HG03095 (cell line): Measurements from ENCODE around the gene STEAP3.

ENCODE experiments used
- ATAC-seq: cut with Tn5 transposase; IDR thresholded peaks from one replicate; pipeline ENCODE4 v1.9.1; 2021; ENCODE audit warnings: moderate library complexity; ENCODE audit not compliant: unreplicated experiment

Gene STEAP3

GRCh38 chr2:119197529-119198239 is 25.9 kb upstream of the STEAP3 start:
- ATAC-seq: no peak

GRCh38 chr2:119198240-119198840 is 25.3 kb upstream of the STEAP3 start:
- no peak for ATAC-seq

GRCh38 chr2:119201815-119202214 is 21.8 kb upstream of the STEAP3 start:
- no peak for ATAC-seq

GRCh38 chr2:119202610-119203310 is 20.9 kb upstream of the STEAP3 start:
- ATAC-seq: no peak

GRCh38 chr2:119204525-119204924 is 19.1 kb upstream of the STEAP3 start:
- no peak for ATAC-seq

- no peak for ATAC-seq
Observed at GRCh38 chr2:119205001-119205706, 18.5 kb upstream of the STEAP3 start.

- no peak for ATAC-seq
Observed at GRCh38 chr2:119206201-119206600, 17.4 kb upstream of the STEAP3 start.

- no peak for ATAC-seq
Observed at GRCh38 chr2:119207447-119207846, 16.2 kb upstream of the STEAP3 start.

- ATAC-seq: no peak
Observed at GRCh38 chr2:119208791-119209203, 14.8 kb upstream of the STEAP3 start.

GRCh38 chr2:119212139-119212800 is 11.4 kb upstream of the STEAP3 start:
- no peak for ATAC-seq

GRCh38 chr2:119214453-119215037 is 9.1 kb upstream of the STEAP3 start:
- ATAC-seq: no peak

- ATAC-seq: no peak
Observed at GRCh38 chr2:119216994-119217393, 6.6 kb upstream of the STEAP3 start.

GRCh38 chr2:119218478-119219064 is 5.1 kb upstream of the STEAP3 start:
- ATAC-seq: no peak

GRCh38 chr2:119219873-119220272 is 3.8 kb upstream of the STEAP3 start:
- no peak for ATAC-seq

GRCh38 chr2:119220720-119221301 is 2.8 kb upstream of the STEAP3 start:
- no peak for ATAC-seq

- no peak for ATAC-seq
Observed at GRCh38 chr2:119221609-119222008, 2.0 kb upstream of the STEAP3 start.

- no peak for ATAC-seq
Observed at GRCh38 chr2:119222213-119222612, 1.4 kb upstream of the STEAP3 start.

GRCh38 chr2:119222863-119223520 is 642 bp upstream of the STEAP3 start:
- no peak for ATAC-seq

- ATAC-seq: no peak
Observed at GRCh38 chr2:119224391-119225104, 914 bp downstream of the STEAP3 start.
